K562 (cell line): ENCODE measurements around the gene OR5H15. TPM values are rescaled to one million over a fixed set of nuclear protein-coding genes. Genes with fewer than 3 reads are reported as not detected.

ENCODE experiments used
- ATAC-seq: fragments of 200-7000 bp; cut with Tn5 transposase; 3 replicates; pipeline ENCODE4 v1.9.1; 2020; ENCODE audit warnings: moderate library complexity
- BruUV-seq: library from RNA; stranded (reverse); fragments of 400-500 nt; replicated peaks from 2 replicates; lab custom pipeline; 2021; lab: Mats Ljungman, UMichigan
- CTCF ChIA-PET: fragments of 300-600 bp; formaldehyde crosslinking; extraction: SDS; loops from one replicate; lab custom pipeline; 2021; ENCODE audit warnings: low intra/inter-chr PET ratio; lab: Yijun Ruan, JAX
- POLR2A ChIA-PET: fragments of 300-600, 350-650 bp; sonication (Branson Sonifier 250); formaldehyde crosslinking; extraction: SDS; loops from one replicate; lab custom pipeline; 2021; ENCODE audit warnings: antibody characterized with exemption, inconsistent platforms; lab: Yijun Ruan, JAX
- DNase-seq, 4 experiments: peaks; one replicate each; pipeline versions ENCODE4 v3.0.0 to v3.0.0-alpha.2; 2011 to 2018; ENCODE audit warnings: low spot score in 3 of 4, mixed read lengths in 3 of 4; ENCODE audit errors: extremely low read depth in 1 of 4
- FAIRE-seq: peaks from 2 replicates; lab custom pipeline; 2011; peaks lifted over from hg19 to GRCh38; lab: Jason Lieb, UNC
- H2AFZ ChIP-seq: 2 replicates; pipeline ENCODE4 v1.6.0; 2011; ENCODE audit warnings: low read depth, low read length, control low read depth, inconsistent platforms
- H3K27ac ChIP-seq: fragments of 200-600 bp; 3 replicates; pipeline ENCODE4 v1.8.0; 2011; ENCODE audit warnings: low read depth, mild to moderate bottlenecking, control low read depth, inconsistent platforms, low read length, moderate library complexity, mixed read lengths; ENCODE audit errors: extremely low read depth
- H3K27me3 ChIP-seq, 2 experiments: fragments of 300-600 bp in 1 of 2; 2 replicates in 1 of 2; 3 replicates in 1 of 2; pipeline versions ENCODE4 v1.6.0 to v1.8.0; 2011; ENCODE audit warnings: inconsistent platforms in 2 of 2, low read length in 2 of 2, mild to moderate bottlenecking in 1 of 2, mixed read lengths in 1 of 2, moderate library complexity in 1 of 2; ENCODE audit not compliant: control insufficient read depth in 2 of 2, insufficient read depth in 2 of 2
- H3K36me3 ChIP-seq: fragments of 300-600 bp; 3 replicates; pipeline ENCODE4 v1.8.0; 2011; ENCODE audit warnings: mild to moderate bottlenecking, low read length, inconsistent platforms; ENCODE audit not compliant: control insufficient read depth, insufficient read depth
- H3K4me1 ChIP-seq, 2 experiments: fragments of 200-600 bp in 1 of 2; replicated peaks in 1 of 2; 2 replicates in 1 of 2; 3 replicates in 1 of 2; pipeline versions ENCODE4 v1.5.1 to v1.8.0; 2011; ENCODE audit warnings: inconsistent platforms in 2 of 2, low read length in 2 of 2, mild to moderate bottlenecking in 1 of 2, mixed read lengths in 1 of 2, moderate library complexity in 1 of 2; ENCODE audit not compliant: control insufficient read depth in 2 of 2, insufficient read depth in 2 of 2
- H3K4me2 ChIP-seq: 2 replicates; pipeline ENCODE4 v1.6.1; 2011; ENCODE audit warnings: low read length, control low read depth, inconsistent platforms, mixed read lengths; ENCODE audit not compliant: insufficient read depth
- H3K4me3 ChIP-seq: fragments of 200-600 bp; sonication (generic), shearing (Covaris generic); 2 replicates; pipeline ENCODE4 v1.5.1; 2016; ENCODE audit warnings: control low read depth, inconsistent platforms
- H3K79me2 ChIP-seq: fragments of 200-600 bp; 3 replicates; pipeline ENCODE4 v1.8.0; 2011; ENCODE audit warnings: low read length, inconsistent platforms; ENCODE audit not compliant: control insufficient read depth, insufficient read depth
- H3K9ac ChIP-seq, 2 experiments: 2 replicates each; pipeline versions ENCODE4 v1.6.0 to v1.6.1; 2011; ENCODE audit warnings: low read depth in 2 of 2, low read length in 2 of 2, control low read depth in 1 of 2, inconsistent platforms in 1 of 2, mild to moderate bottlenecking in 1 of 2, mixed read lengths in 1 of 2; ENCODE audit not compliant: insufficient read depth in 1 of 2
- H3K9me1 ChIP-seq: one replicate; pipeline ENCODE4 v1.6.0; 2011; ENCODE audit warnings: inconsistent platforms, mild to moderate bottlenecking, low read length, moderate library complexity; ENCODE audit not compliant: control insufficient read depth, insufficient read depth
- H3K9me3 ChIP-seq: replicated peaks from 2 replicates; pipeline ENCODE4 v1.5.1; 2011; ENCODE audit warnings: low read depth, low read length, inconsistent platforms; ENCODE audit not compliant: control insufficient read depth, insufficient read depth
- H4K20me1 ChIP-seq: replicated peaks from 2 replicates; pipeline ENCODE4 v1.6.1; 2011; ENCODE audit warnings: low read length, inconsistent platforms, mixed read lengths; ENCODE audit not compliant: control insufficient read depth, insufficient read depth
- KLF13 ChIP-seq: fragments of 450-650 bp; IDR thresholded peaks from 2 replicates; pipeline ENCODE4 v1.6.1; 2016; ENCODE audit warnings: missing genetic modification characterization, low read depth, mild to moderate bottlenecking, missing compliant biosample characterization, moderate library complexity, borderline replicate concordance
- MBD2 ChIP-seq: sonication (generic); IDR thresholded peaks from 2 replicates; pipeline ENCODE4 v1.6.1; 2016; ENCODE audit warnings: low read depth, borderline replicate concordance
- MEF2D ChIP-seq: conservative IDR thresholded peaks from 2 replicates; pipeline ENCODE4 v1.6.1; 2016; ENCODE audit warnings: low read depth, missing genetic modification characterization, missing compliant biosample characterization
- NCOR1 ChIP-seq: fragments of 450-650 bp; IDR thresholded peaks from 2 replicates; pipeline ENCODE4 v1.6.1; 2016; ENCODE audit warnings: mild to moderate bottlenecking, moderate library complexity
- NFE2L1 ChIP-seq: fragments of 450-650 bp; IDR thresholded peaks from 2 replicates; pipeline ENCODE4 v1.6.1; 2016; ENCODE audit warnings: missing genetic modification characterization, low read depth, mild to moderate bottlenecking, missing compliant biosample characterization, moderate library complexity, borderline replicate concordance
- NR1H2 ChIP-seq: sonication (generic); formaldehyde crosslinking; IDR thresholded peaks from 2 replicates; pipeline ENCODE4 v1.4.0; 2020; ENCODE audit warnings: mild to moderate bottlenecking, missing genetic modification reagents
- RBM25 ChIP-seq: fragments of 200-400 bp; formaldehyde crosslinking; IDR thresholded peaks from 2 replicates; pipeline ENCODE4 v1.6.1; 2018; ENCODE audit warnings: low read length, low read depth, moderate library complexity; ENCODE audit not compliant: severe bottlenecking
- SLC30A9 ChIP-seq: fragments of 250-450 bp; sonication (Bioruptor Pico); IDR thresholded peaks from 2 replicates; pipeline ENCODE4 v1.8.0; 2022; ENCODE audit warnings: mild to moderate bottlenecking, moderate library complexity
- SMARCA5 ChIP-seq: fragments of 450-650 bp; IDR thresholded peaks from 2 replicates; pipeline ENCODE4 v1.6.1; 2016
- ZFP30 ChIP-seq: fragments of 250-450 bp; sonication (Bioruptor Pico); IDR thresholded peaks from 2 replicates; pipeline ENCODE4 v1.8.0; 2022; ENCODE audit warnings: moderate library complexity, mild to moderate bottlenecking, inconsistent platforms, borderline replicate concordance
- ZFPM2 ChIP-seq: fragments of 250-450 bp; sonication (Bioruptor Pico); IDR thresholded peaks from 2 replicates; pipeline ENCODE4 v1.5.1; 2022; ENCODE audit warnings: mild to moderate bottlenecking
- ZNF143 ChIP-seq: sonication (generic); formaldehyde crosslinking; IDR thresholded peaks from 2 replicates; pipeline ENCODE4 v1.9.0; 2022; ENCODE audit warnings: mild to moderate bottlenecking, missing genetic modification reagents
- ZNF551 ChIP-seq: fragments of 250-450 bp; sonication (Bioruptor Pico); IDR thresholded peaks from 2 replicates; pipeline ENCODE4 v1.5.0; 2021; ENCODE audit warnings: mild to moderate bottlenecking, moderate library complexity
- WGBS: fragments of 100-300 bp; shearing (Covaris generic); methylation state at CpG from one replicate; pipeline ENCODE4 v1.1.6; 2016; ENCODE audit warnings: low coverage, mixed read lengths; ENCODE audit not compliant: insufficient coverage; ENCODE audit errors: missing lambda C conversion rate; 5-methylcytosine and 5-hydroxymethylcytosine counted together
- in situ Hi-C: fragments of 300-500 bp; cut with MboI; formaldehyde crosslinking; loops from 4 replicates; pipeline ENCODE4 v1.15.0; 2018; ENCODE audit warnings: inconsistent platforms, mixed read lengths
- intact Hi-C: fragments of 100-400 bp; cut with micrococcal nuclease; formaldehyde crosslinking; loops from 2 replicates; pipeline ENCODE4 v1.14.2; 2022
- polyA plus RNA-seq, 8 experiments: library from polyadenylated mRNA; depleted of rRNA in 4 of 8; stranded (reverse) in 5 of 8; unstranded in 3 of 8; fragments of >200 nt; fragmentation: Nextera tagmentation in 2 of 8; fragmentation: Illumina TruSeq in 1 of 8; extraction: Ambion mirVana in 2 of 8; extraction: Trizol in 1 of 8; gene quantifications; 2 replicates each; pipeline versions ENCODE4 v1.2.1 to v1.2.3, GENCODE V29; 2011 to 2014; ENCODE audit warnings: inconsistent platforms in 1 of 8, missing spikeins in 1 of 8
- total RNA-seq, 7 experiments: library from RNA; depleted of rRNA in 6 of 7; stranded (reverse); fragments of >200 nt in 6 of 7; fragmentation: Illumina TruSeq in 2 of 7; extraction: Trizol in 2 of 7; gene quantifications; 2 replicates each; pipeline versions ENCODE4 v1.2.1 to v1.2.3, GENCODE V29; 2011 to 2021; ENCODE audit warnings: low replicate concordance in 1 of 7
- TF ChIP-seq, protein P1 (sequence below): fragments of 250-450 bp; sonication (Bioruptor Pico); IDR thresholded peaks from 2 replicates; pipeline ENCODE4 v1.8.0; 2022; ENCODE audit warnings: inconsistent platforms, mild to moderate bottlenecking, moderate library complexity, borderline replicate concordance
- TF ChIP-seq, protein P2 (sequence below): fragments of 250-450 bp; sonication (Bioruptor Pico); IDR thresholded peaks from 2 replicates; pipeline ENCODE4 v1.4.0; 2020; ENCODE audit warnings: mild to moderate bottlenecking, moderate library complexity

The OR5H15 gene
- total and polyA plus RNA-seq, 9 of the 15 experiments (the other 6 are each of a cell fraction or from before 2014, with no cell fraction given): not detected

DNA sequence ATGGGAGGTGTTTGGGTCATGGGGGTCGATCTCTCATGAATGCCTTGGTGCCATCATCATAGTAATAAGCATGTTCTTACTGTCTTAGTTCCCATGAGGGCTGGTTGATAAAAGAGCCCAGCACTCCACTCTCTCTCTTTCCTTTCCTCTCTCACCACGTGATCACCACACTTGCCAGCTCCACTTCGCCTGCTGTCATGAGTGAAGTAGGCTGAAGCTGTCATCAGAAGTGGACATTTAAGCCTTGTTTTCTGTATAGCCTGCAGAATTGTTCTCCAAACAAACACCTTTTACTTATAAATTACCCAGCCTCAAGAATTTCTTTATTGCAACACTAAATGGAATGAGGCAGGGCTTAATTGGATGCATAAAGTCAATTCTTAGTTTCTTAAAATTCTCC, 29.9 kb upstream of the OR5H15 start:
- Histone ChIP-seq H3K79me2 (no peaks in the 10 kb centered on the region), H4K20me1 (no peaks in the 10 kb centered on the region), H3K27me3 (no peaks in the 10 kb centered on the region), H3K9ac (no peak overlapping the region), H3K9me3 (no peaks in the 10 kb centered on the region), H3K4me1 (no peaks in the 10 kb centered on the region), H3K4me2 (no peak overlapping the region), H3K9me1 (no peaks in the 10 kb centered on the region), H3K27ac (no peak overlapping the region), H2AFZ (no peak overlapping the region), H3K36me3 (no peaks in the 10 kb centered on the region), H3K4me3 (no peak overlapping the region)
- FAIRE-seq (no peak), DNase-seq (no peak), ATAC-seq (no peak)
- in situ Hi-C loops: no loop called here
- ChIA-PET CTCF (no interaction called here), POLR2A (no interaction called here)
- 0% methylated on average over 3 of the region's 3 CpGs for WGBS
- TF ChIP-seq SMARCA5 (no peak), SLC30A9 (CRISPR knock-in tag) (no peak), NR1H2 (CRISPR knock-in tag) (no peak), RBM25 (no peak), NCOR1 (no peak), KLF13 (no peak), MBD2 (no peak), NFE2L1 (no peak), MEF2D (tag) (no peak), ZFP30 (CRISPR knock-in tag) (no peak), ZNF143 (CRISPR knock-in tag) (no peak), ZFPM2 (no peak), ZNF551 (CRISPR knock-in tag) (no peak)
- TF ChIP-seq, protein P1, sequence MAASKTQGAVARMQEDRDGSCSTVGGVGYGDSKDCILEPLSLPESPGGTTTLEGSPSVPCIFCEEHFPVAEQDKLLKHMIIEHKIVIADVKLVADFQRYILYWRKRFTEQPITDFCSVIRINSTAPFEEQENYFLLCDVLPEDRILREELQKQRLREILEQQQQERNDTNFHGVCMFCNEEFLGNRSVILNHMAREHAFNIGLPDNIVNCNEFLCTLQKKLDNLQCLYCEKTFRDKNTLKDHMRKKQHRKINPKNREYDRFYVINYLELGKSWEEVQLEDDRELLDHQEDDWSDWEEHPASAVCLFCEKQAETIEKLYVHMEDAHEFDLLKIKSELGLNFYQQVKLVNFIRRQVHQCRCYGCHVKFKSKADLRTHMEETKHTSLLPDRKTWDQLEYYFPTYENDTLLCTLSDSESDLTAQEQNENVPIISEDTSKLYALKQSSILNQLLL: no peak
- TF ChIP-seq, protein P2, sequence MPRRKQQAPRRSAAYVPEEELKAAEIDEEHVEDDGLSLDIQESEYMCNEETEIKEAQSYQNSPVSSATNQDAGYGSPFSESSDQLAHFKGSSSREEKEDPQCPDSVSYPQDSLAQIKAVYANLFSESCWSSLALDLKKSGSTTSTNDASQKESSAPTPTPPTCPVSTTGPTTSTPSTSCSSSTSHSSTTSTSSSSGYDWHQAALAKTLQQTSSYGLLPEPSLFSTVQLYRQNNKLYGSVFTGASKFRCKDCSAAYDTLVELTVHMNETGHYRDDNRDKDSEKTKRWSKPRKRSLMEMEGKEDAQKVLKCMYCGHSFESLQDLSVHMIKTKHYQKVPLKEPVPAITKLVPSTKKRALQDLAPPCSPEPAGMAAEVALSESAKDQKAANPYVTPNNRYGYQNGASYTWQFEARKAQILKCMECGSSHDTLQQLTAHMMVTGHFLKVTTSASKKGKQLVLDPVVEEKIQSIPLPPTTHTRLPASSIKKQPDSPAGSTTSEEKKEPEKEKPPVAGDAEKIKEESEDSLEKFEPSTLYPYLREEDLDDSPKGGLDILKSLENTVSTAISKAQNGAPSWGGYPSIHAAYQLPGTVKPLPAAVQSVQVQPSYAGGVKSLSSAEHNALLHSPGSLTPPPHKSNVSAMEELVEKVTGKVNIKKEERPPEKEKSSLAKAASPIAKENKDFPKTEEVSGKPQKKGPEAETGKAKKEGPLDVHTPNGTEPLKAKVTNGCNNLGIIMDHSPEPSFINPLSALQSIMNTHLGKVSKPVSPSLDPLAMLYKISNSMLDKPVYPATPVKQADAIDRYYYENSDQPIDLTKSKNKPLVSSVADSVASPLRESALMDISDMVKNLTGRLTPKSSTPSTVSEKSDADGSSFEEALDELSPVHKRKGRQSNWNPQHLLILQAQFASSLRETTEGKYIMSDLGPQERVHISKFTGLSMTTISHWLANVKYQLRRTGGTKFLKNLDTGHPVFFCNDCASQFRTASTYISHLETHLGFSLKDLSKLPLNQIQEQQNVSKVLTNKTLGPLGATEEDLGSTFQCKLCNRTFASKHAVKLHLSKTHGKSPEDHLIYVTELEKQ (CRISPR knock-in tag): no peak
- TF ChIP-seq, all 486 proteins: peak for 0
- intact Hi-C loops: no loop called here
- no TSS peak for BruUV-seq
